Adipocyte (in vitro differentiated cells): ENCODE measurements around the gene CCNK.

Source experiments
- DNase-seq: peaks from one replicate; pipeline ENCODE4 v3.0.0-alpha.2; 2015; ENCODE audit warnings: low read depth
- H3K27me3 ChIP-seq: replicated peaks from 2 replicates; pipeline ENCODE4 v1.7.0; 2013; ENCODE audit warnings: mild to moderate bottlenecking, low read length, moderate library complexity; ENCODE audit not compliant: control insufficient read depth, insufficient read depth
- H3K36me3 ChIP-seq: 2 replicates; pipeline ENCODE4 v1.7.0; 2013; ENCODE audit warnings: low read length, mild to moderate bottlenecking, moderate library complexity; ENCODE audit not compliant: control insufficient read depth, insufficient read depth, severe bottlenecking
- H3K4me1 ChIP-seq: 2 replicates; pipeline ENCODE4 v1.7.0; 2013; ENCODE audit warnings: mild to moderate bottlenecking, low read length, moderate library complexity; ENCODE audit not compliant: control insufficient read depth, insufficient read depth
- H3K4me3 ChIP-seq: 2 replicates; pipeline ENCODE4 v1.7.0; 2013; ENCODE audit warnings: mild to moderate bottlenecking, low read length, moderate library complexity
- H3K9ac ChIP-seq: 2 replicates; pipeline ENCODE4 v1.7.0; 2013; ENCODE audit warnings: mild to moderate bottlenecking, low read length, moderate library complexity
- H3K9me3 ChIP-seq: 2 replicates; pipeline ENCODE4 v1.7.0; 2013; ENCODE audit warnings: mild to moderate bottlenecking, low read length, moderate library complexity; ENCODE audit not compliant: control insufficient read depth

The CCNK gene

DNA sequence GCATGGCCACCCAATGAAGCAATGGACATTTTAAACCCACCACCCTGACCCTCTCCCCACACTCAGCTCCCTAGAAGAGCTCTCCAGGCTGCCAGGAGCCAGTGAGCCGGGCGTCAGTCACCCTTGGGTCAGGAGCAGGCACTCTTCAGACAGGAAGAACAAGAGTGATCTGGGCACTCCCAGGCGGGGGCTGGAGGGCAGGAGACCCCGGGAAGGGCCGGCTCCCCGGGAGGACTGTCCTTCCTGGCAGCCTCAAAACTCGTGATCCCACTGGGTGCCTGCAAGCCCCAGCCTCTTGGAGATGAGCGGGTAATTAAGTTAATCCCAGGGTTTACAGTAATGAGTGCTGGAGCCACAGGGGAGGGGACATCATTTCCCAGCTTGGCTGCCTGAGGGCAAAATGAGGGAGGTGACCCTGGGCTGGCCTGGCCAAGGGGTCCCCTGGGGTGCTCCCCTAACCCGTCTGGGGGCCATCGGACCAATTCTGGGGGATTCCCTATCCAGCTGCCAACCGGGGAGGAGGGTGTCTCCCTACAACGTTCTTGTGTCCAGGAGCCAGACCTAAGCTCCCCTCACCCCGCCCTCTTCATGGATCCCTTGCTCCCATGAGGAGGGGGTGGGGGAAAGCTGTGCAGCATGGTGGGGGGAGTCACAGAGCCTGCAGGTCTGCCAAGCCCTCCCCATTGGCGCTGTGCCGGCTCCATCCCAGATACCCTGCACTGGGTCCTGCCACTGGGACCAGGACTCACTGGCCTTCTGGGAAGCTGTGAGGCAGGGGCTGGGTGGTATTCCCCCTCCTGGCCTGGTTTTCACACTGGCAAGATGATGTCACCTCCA lies 59.2 kb downstream of the CCNK start:
- no peak overlapping the region for H3K9ac ChIP-seq
- H3K4me3 ChIP-seq: no peak overlapping the region
- H3K27me3 ChIP-seq: peaks cover 46% of the 10 kb centered on the region
- peaks cover 5% of the 10 kb centered on the region for H3K4me1 ChIP-seq
- H3K9me3 ChIP-seq: no peaks in the 10 kb centered on the region
- no peak for DNase-seq
- no peaks in the 10 kb centered on the region for H3K36me3 ChIP-seq

DNA sequence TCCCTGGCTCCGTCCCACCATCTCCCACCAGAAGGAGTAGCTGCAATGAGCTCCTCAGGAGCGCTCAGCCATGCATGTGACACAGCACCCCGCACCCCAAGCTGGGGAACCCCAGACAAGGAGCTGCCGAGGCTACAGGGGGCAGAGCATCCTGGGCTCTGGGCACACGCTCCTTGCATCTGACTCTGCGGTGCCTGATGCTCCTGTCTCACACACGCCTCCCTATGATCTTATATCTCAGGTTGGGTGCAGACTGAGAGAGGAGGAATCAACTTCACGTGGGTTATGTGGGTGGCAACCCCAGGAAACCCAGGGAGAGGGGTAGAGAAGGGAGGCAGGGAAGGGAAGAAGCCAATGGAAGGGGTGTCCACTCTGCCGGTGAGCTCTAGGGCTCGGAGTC lies 60.0 kb downstream of the CCNK start:
- H3K4me3 ChIP-seq: no peak overlapping the region
- H3K9ac ChIP-seq: no peak overlapping the region
- DNase-seq: no peak
- peaks cover 5% of the 10 kb centered on the region for H3K4me1 ChIP-seq
- peaks cover 51% of the 10 kb centered on the region for H3K27me3 ChIP-seq
- no peaks in the 10 kb centered on the region for H3K9me3 ChIP-seq
- H3K36me3 ChIP-seq: no peaks in the 10 kb centered on the region

DNA sequence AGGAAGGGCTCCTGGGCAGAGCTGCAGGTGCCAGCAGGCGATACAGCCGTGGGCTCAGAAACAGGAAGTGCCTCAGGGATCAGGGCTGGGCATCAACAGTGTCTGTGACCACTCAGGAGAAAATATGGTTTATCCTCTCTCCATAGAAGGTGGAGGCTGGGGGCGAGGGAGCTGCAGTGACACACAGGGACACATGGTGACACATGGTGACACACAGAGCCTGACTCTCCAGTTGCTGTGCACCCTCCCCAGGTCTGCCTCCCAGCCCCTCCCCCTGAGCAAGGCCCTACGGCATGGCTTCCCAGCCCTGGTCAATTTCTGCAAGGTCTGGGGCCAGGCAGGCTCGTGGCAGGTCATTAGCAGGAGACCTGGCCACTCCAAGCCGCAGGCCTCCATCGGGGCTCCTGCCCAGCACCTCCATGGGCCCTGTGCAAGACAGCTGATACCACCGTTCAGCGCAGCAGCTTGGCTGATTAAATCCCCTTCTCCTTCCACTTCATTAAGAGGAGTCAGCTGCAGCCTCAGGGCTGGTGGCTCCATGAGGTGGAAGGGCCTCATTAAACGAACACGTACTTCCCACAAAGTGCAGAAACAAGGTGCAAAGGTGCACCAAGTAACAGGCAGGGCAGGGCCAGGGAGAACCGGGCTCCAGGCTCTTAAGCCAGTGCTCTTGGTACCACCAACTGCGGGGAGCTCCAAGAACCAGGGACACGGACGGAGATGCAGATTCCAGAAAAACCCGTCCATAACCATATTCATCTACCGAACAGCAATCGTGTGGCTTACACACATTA lies 60.7 kb downstream of the CCNK start:
- H3K4me1 ChIP-seq: peaks cover 5% of the 10 kb centered on the region

DNA sequence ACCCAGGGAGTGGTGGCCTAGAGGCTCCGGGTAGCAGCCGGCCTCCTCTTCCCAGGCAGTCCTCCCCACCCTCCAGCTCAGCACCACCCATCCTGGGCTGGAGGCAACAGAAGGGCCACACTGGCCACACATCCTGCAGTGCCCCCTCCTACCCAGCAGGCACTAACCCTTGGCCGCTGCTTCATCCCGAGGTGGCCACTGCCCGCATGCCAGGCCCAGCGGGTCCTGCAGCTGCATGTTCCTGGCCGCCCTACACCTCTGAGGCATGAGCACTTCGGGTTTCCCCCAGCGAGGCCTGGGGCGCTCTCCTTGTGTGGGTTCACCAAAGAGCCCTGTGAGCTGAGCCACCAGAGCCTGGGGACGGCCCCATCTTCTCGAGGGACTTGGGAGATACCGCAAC lies 61.4 kb downstream of the CCNK start:
- no peak overlapping the region for H3K4me3 ChIP-seq
- no peak for DNase-seq
- no peak overlapping the region for H3K9ac ChIP-seq
- peaks cover 52% of the 10 kb centered on the region for H3K27me3 ChIP-seq
- no peaks in the 10 kb centered on the region for H3K36me3 ChIP-seq
- H3K9me3 ChIP-seq: no peaks in the 10 kb centered on the region
- H3K4me1 ChIP-seq: peaks cover 1% of the 10 kb centered on the region

More for the DNA sequence above, 60.7 kb downstream of the CCNK start:
- DNase-seq: no peak
- Histone ChIP-seq H3K36me3 (no peaks in the 10 kb centered on the region), H3K9me3 (no peaks in the 10 kb centered on the region), H3K9ac (no peak overlapping the region), H3K27me3 (peaks cover 52% of the 10 kb centered on the region), H3K4me3 (no peak overlapping the region)

DNA sequence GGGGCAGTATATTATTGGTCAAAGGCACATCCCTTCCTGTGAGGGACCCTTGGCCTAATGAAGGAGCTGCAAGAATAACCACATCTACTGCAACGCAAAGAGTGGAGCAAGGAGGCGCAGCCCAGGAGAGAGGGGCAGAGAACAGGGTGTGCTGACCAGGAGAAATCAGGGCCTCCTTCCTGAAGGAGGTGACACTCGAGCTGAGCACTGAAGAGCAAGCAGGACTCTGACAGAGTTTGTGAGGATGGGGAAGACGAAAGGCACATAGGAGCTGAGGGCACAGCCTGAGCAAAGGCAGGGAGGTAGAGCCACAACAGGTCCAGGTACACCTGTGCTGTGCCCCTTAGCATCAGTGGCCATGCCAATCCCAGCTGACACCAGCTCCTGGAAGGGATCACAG lies 62.2 kb downstream of the CCNK start:
- Histone ChIP-seq H3K9me3 (no peaks in the 10 kb centered on the region), H3K36me3 (no peaks in the 10 kb centered on the region), H3K9ac (no peak overlapping the region), H3K4me3 (no peak overlapping the region), H3K4me1 (no peaks in the 10 kb centered on the region), H3K27me3 (peaks cover 52% of the 10 kb centered on the region)
- no peak for DNase-seq

DNA sequence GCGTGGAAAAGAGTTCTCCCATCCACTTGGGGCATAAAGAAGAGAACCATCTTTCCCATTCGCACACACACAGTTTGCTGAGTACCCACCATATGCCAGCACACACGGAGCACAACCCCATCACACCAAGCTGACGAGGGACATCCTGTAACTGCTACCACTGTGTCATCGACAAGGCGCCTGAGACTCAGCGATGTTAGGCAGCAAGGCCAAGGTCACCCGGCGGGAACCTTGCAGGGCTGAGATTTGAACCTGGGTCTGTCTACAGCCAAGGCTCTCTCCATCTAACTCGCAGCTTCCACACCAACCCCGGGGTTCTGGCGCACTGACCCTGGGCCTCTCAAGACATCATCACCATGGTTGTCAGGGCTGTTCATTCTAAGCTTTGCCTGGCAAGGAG lies 62.8 kb downstream of the CCNK start:
- Histone ChIP-seq H3K27me3 (peaks cover 52% of the 10 kb centered on the region), H3K36me3 (no peaks in the 10 kb centered on the region), H3K9ac (no peak overlapping the region), H3K4me3 (no peak overlapping the region), H3K9me3 (no peaks in the 10 kb centered on the region), H3K4me1 (no peaks in the 10 kb centered on the region)
- no peak for DNase-seq

DNA sequence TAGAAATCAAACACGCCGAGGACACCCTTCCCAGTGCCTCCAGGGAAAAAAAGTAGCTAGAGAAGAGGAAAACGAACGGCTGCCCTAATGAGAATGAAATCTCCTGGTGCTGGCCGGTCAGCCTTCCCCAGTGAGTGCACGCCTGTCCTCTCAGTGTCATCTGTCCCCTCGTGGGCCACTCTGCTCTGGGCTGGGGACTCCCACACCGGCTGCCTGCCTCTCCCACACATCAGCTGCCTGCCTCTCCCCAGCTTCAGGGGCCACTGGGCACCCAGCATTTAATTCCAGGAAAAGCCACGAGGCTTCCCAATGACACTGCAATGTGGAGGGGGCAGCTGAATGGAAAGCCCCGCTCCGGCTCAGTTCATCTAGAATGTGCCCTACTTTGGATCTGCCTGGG lies 63.8 kb downstream of the CCNK start:
- Histone ChIP-seq H3K36me3 (no peaks in the 10 kb centered on the region), H3K4me1 (peaks cover 3% of the 10 kb centered on the region)

DNA sequence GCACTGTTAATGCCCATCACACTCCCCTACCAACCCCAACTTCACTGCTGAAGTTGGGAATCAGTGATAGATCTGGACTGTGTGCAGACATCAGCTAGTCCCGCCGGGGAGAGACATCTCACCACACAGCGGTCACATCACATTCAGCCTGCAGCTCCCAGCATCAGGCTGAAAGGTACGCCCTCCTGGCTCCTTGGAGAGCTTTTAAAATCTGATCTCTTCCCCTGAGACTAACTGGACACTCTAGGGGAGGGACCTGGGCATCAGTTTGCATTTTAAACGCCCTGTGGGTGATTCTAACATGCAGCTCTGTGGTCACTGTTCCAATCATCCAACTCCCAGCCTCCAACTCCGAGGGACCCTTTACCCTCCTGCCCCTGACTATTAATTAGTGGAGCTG lies 64.4 kb downstream of the CCNK start:
- H3K4me1 ChIP-seq: peaks cover 3% of the 10 kb centered on the region
- no peak overlapping the region for H3K9ac ChIP-seq
- no peaks in the 10 kb centered on the region for H3K9me3 ChIP-seq
- DNase-seq: no peak
- no peaks in the 10 kb centered on the region for H3K36me3 ChIP-seq
- peaks cover 50% of the 10 kb centered on the region for H3K27me3 ChIP-seq
- H3K4me3 ChIP-seq: no peak overlapping the region

More for the DNA sequence above, 63.8 kb downstream of the CCNK start:
- peaks cover 51% of the 10 kb centered on the region for H3K27me3 ChIP-seq
- no peak overlapping the region for H3K4me3 ChIP-seq
- no peak overlapping the region for H3K9ac ChIP-seq
- H3K9me3 ChIP-seq: no peaks in the 10 kb centered on the region
- DNase-seq: no peak

DNA sequence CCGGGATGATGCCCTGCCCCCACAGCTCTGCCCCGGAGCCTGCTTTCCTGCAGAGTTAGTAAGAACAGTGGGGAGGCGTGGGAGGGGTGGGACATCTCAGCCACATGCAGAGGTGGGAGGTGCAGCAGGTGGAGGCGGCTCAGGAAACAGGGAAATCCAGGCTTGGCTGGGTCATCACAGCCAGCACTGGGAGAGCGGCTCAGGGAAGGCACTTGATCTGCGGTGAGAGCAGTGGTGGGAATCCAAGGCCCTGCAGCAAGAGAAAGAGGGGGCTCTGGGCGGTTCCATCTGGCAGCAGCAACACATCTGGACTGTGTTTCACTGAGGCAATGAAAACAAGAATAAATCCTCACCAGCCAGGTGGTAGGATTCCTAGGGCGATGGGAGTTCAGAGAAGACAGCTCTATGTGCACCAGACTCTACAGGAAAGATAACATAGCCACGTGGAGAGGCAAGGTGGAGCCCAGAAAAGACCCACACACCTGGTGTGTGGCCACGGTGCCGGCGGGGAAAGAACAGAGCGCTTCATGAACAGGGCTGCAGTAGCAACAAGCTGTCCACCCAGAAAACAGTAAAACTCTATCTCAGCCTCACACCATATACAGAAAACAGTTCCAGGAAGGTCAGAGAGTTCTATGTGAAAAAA lies 65.1 kb downstream of the CCNK start:
- no peak overlapping the region for H3K9ac ChIP-seq
- H3K9me3 ChIP-seq: no peaks in the 10 kb centered on the region
- DNase-seq: no peak
- peaks cover 50% of the 10 kb centered on the region for H3K27me3 ChIP-seq
- H3K4me1 ChIP-seq: peaks cover 3% of the 10 kb centered on the region
- H3K4me3 ChIP-seq: no peak overlapping the region
- no peaks in the 10 kb centered on the region for H3K36me3 ChIP-seq

DNA sequence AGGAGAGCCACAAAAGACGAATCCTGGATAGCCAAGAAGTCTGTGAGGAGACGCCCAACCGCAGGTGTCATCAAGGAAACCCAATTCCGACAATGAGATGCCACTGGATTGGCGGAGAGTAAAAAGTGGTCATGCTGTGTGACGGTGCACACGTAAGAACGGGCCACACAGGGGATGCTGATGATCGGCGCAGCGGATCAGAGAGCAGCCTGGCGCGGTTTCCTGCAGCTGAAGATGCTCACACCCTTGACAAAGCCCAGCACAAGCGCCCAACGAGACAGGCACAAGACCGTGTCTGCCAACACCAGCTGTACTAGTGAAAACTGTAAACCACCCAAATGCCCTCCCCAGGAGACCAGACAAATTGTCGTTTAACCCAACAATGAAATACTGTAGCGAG lies 67.0 kb downstream of the CCNK start:
- H3K4me1 ChIP-seq: peaks cover 3% of the 10 kb centered on the region
- no peaks in the 10 kb centered on the region for H3K9me3 ChIP-seq
- H3K36me3 ChIP-seq: no peaks in the 10 kb centered on the region
- peaks cover 43% of the 10 kb centered on the region for H3K27me3 ChIP-seq
- H3K4me3 ChIP-seq: no peak overlapping the region
- no peak for DNase-seq
- H3K9ac ChIP-seq: no peak overlapping the region

DNA sequence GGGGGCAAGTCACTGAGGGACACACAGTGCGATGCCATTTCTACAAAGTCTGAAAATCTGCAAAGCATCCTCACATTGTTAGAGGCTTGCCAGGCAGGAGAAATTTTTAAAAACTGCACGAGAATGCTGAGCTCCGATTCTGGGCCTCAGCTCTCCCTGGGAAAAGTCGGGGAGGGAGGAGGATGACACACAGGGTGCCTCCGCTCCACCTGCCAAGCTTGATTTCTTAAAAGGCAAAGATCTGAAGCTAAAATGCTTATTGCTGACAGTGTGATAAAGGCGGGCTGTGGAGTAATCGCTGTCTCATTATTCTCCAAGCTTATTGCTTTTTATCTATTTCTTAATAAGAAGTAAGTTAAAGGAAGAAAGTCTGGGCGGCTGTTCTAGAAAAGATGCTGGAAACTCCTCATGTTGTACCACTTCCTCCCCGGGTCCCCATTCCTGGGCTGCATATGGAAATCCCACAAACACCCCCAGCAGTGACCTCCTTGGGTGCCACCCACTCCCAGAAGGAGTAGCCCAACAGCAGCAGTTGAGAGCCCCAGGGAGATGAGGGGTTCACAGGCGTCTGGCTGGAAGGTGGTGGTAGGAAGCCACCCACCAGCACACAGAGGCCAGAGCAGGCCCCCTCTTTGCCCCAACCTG lies 67.8 kb downstream of the CCNK start:
- peaks cover 3% of the 10 kb centered on the region for H3K4me1 ChIP-seq

More for the DNA sequence above, 67.8 kb downstream of the CCNK start:
- H3K27me3 ChIP-seq: peaks cover 36% of the 10 kb centered on the region
- H3K4me3 ChIP-seq: no peak overlapping the region
- no peaks in the 10 kb centered on the region for H3K36me3 ChIP-seq
- no peaks in the 10 kb centered on the region for H3K9me3 ChIP-seq
- no peak overlapping the region for H3K9ac ChIP-seq
- no peak for DNase-seq
